Kidney capillary endothelial cell (primary cell): ENCODE data around the gene CDKAL1.

Experiments used
- DNase-seq: peaks from one replicate; pipeline ENCODE4 v3.0.0-alpha.2; 2018; ENCODE audit warnings: low spot score

Gene CDKAL1

GRCh38 chr6:20877008-20877937 is 343.0 kb downstream of the CDKAL1 start:
- DNase-seq: peak; percentile 98

GRCh38 chr6:20879121-20879520 is 344.9 kb downstream of the CDKAL1 start:
- no peak for DNase-seq

- DNase-seq: peak; percentile 12
Measured at GRCh38 chr6:20879526-20879925, 345.3 kb downstream of the CDKAL1 start.

DNA sequence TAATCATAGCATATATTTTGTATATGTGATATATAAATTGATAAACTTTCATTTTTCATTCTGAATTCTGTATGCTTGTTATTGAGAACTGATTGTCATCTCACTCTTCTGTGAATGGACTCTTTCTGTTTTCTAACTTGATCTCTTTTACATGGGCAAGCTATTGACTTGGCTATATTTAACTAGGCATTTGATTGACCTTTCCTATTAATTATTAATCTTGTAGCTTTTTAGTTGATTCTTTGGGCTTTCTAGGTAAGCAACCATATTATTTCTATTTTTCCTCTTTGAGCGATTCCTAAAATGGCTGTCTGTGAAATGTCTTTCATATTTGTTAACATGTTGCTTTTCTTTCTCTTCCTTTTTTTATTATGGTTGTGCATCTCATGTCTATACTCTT is 347.1 kb downstream of the CDKAL1 start:
- DNase-seq: no peak

- no peak for DNase-seq
Measured at GRCh38 chr6:20882014-20882413, 347.8 kb downstream of the CDKAL1 start.

DNA sequence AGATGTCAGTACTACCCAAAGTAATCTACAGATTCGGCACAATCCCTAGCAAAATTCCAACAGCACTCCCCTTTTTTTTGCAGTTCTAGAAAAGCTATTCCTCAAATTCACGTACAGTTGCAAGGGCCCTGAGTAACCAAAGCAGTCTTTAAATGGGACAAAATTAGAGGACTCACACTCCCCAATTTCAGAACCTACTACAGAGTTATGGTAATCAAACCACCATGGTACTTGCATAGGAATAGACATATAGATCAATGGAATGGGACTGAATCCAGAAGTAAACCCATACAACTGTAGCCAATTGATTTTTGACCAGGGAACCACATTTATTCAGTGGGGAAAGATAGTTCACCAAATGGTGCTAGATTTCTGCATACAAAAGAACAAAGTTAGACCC is 350.8 kb downstream of the CDKAL1 start:
- DNase-seq: no peak

GRCh38 chr6:20891161-20891560 is 356.9 kb downstream of the CDKAL1 start:
- DNase-seq: no peak

GRCh38 chr6:20892365-20892764 is 358.1 kb downstream of the CDKAL1 start:
- no peak for DNase-seq

DNA sequence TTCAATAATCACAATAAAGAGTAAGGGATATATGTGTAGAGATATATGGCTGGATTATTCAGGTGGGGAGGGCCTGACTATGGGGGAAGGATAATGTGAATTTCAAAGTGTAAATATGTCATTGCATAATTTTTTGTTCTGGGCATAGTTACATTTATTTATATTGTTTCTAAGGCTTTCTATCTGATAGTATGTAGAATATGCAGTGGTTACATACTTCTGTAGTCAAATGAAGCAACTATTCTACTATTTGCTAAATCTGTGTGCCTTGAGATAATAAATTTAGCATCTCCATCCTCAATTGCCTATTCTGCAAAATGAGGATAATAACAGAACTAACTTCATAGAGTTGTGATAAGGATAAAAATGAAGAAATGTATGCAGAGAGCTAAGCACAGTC is 359.2 kb downstream of the CDKAL1 start:
- no peak for DNase-seq

- no peak for DNase-seq
Measured at GRCh38 chr6:20900389-20901160, 366.3 kb downstream of the CDKAL1 start.

GRCh38 chr6:20905377-20905776 is 371.1 kb downstream of the CDKAL1 start:
- DNase-seq: no peak

GRCh38 chr6:20906945-20907344 is 372.7 kb downstream of the CDKAL1 start:
- no peak for DNase-seq

DNA sequence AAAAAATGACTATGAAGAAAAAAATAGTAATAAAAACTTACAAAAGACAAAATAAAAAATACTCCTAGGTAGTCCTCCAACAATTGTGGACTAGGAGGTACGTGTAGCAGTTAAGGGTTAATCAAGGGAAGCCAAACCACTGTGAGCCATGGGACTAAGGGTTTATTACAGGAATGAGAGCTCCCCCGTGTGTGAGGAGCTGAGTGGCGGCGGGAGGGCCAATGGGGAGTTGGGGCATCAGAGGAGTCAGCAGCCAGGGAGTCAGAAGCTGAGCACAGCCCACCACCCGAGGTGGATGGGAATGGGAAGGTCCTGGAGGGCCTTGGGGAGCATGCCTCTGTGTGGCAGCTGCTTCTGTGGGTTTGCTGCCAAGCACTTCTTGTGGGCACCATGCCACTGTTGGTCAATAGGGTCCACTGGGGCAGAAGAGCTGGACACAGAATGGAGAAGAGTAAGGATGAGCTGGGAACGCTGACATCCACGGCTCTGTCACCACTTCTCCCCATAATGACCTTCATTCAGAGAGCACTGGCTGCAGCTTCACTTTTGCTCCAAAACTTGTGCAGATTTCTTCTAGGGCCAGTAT is 373.3 kb downstream of the CDKAL1 start:
- DNase-seq: no peak

- DNase-seq: no peak
Measured at GRCh38 chr6:20909621-20910020, 375.4 kb downstream of the CDKAL1 start.

- no peak for DNase-seq
Measured at GRCh38 chr6:20911712-20912111, 377.5 kb downstream of the CDKAL1 start.

DNA sequence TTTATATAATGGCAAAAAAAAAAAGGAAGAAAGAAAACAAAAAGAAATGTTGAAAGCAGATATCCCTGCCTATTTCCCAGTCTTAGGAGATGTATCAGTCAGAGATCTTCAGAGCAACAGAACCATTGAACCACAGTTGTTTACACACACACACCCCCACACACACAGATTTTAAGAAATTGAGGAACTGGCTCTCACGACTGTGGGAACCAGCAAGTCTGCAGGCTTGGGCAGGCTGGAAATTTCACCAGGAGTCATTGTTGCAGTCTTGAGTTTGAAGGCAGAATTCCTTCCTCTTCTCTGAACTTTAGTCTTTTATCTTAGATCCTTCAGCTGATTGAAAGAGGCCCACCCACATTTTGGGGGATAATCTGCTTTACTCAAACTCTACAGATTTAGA is 380.9 kb downstream of the CDKAL1 start:
- no peak for DNase-seq

DNA sequence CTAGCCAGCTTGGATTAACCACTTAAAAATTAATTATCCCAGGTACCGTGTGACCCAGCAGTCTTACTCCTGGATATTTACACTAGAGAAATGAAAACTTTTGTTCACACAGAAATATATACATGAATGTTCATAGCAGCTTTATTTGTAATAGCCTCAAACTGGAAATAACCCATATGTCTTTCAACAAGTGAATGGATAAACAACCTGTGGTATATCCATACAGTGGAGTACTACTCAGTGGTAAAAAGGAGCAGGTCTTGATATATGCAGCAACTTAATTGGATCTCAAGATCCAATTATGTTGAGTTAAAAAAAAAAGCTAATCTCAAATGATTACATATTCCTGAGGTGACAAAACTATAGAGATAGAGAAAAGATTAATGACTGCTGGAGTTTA is 381.4 kb downstream of the CDKAL1 start:
- DNase-seq: no peak

GRCh38 chr6:20916086-20916485 is 381.8 kb downstream of the CDKAL1 start:
- no peak for DNase-seq

- DNase-seq: no peak
Measured at GRCh38 chr6:20918868-20919267, 384.6 kb downstream of the CDKAL1 start.

DNA sequence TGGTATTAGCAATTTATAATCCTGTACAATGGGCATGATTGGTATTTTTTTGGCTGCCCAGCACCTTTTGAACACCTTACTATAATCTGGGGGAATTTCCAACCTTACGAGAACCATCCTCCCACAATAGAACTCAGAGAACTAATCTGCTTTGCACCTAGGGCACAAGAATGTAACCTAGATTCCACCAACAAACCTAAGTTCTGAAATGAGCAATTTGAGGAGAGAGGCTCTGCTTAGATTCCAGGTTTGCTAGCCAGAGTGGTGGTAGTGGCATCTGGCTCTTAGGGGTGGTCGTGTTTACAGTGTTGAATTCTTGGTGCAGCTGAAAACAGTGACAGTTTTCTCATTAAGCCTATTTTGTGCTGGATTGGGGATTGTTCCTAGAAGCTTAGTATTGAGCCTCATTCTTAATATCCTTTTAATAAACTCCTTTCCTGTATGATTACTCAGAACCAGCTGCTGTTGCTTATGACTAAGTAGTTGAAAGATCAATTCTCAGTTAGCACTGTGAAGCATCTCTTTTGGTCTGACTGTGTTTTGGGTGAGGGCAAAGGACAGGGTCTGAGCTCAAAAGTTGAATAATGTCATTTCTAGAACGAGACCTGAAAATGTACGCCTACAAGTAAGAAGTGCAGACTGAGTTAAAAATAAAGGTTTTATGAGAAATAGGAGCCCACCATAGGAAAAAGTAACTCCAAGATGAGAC is 385.6 kb downstream of the CDKAL1 start:
- peak; percentile 9 for DNase-seq

DNA sequence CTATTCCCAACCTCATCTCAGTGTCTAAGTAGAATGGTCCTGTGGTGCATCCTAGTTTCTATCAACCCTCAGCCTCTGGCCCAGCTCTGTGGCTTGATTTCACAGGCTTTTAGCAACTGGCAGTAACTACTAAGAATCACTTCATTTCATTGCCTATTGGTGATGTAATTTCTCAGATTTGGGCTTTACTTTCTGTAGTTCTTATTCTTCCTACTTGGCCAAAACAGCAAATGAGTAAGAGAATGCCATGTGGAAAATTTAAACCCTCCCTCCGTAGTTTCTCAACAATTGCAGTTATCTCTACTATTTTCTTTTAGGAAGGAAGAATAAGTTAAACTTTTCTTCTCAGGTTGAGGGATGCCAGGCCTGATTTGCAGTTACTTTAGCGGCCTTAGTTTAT is 387.3 kb downstream of the CDKAL1 start:
- DNase-seq: no peak

DNA sequence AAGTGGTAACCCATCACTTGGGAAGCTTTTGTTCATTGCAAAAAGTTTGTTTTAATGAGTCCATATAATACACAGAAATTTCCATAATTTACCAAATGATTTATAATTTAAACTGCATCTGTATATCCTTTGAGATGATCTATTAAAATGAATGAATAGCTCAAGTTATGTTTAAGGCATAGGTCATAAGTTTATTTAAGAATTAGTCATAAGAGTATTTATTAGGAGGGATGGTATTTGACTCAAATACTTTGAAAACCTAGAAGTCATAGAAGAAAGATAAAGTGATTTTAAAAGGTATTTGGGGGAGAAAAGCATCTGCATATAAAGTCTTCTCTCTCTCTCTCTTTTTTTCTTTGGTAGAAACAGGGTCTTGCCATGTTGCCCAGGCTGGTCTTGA is 388.5 kb downstream of the CDKAL1 start:
- DNase-seq: no peak
